K562 (cell line): ENCODE data around the gene PHF5A. TPM values are rescaled to one million over a fixed set of nuclear protein-coding genes. Genes with fewer than 3 reads are reported as not detected.
A peak's percentile ranks its signal among the peaks of the same experiment; 100 is the strongest.

Source experiments
- AFF1 ChIP-seq, 2 experiments: fragments of 450-650 bp; IDR thresholded peaks; 2 replicates each; pipeline ENCODE4 v1.6.1; 2018; ENCODE audit warnings: mild to moderate bottlenecking in 2 of 2, low read depth in 1 of 2; ENCODE audit not compliant: partially characterized antibody in 2 of 2
- CHAMP1 ChIP-seq: fragments of 450-650 bp; IDR thresholded peaks from 2 replicates; pipeline ENCODE4 v1.6.1; 2016; ENCODE audit warnings: mild to moderate bottlenecking
- CREB3L1 ChIP-seq: fragments of 450-650 bp; IDR thresholded peaks from 2 replicates; pipeline ENCODE4 v1.6.1; 2014; ENCODE audit warnings: low read depth, mild to moderate bottlenecking, moderate library complexity, borderline replicate concordance
- KLF13 ChIP-seq: fragments of 450-650 bp; IDR thresholded peaks from 2 replicates; pipeline ENCODE4 v1.6.1; 2016; ENCODE audit warnings: missing genetic modification characterization, low read depth, mild to moderate bottlenecking, missing compliant biosample characterization, moderate library complexity, borderline replicate concordance
- NFIX ChIP-seq: fragments of 250-450 bp; sonication (Bioruptor Pico); IDR thresholded peaks from 2 replicates; pipeline ENCODE4 v1.4.0; 2020; ENCODE audit warnings: low read depth, mild to moderate bottlenecking, moderate library complexity
- SNRNP70 ChIP-seq: fragments of 200-400 bp; formaldehyde crosslinking; optimal IDR thresholded peaks from 2 replicates; pipeline ENCODE3; 2017; ENCODE audit warnings: low read depth, low read length
- ZNF184 ChIP-seq: sonication (generic); formaldehyde crosslinking; IDR thresholded peaks from 2 replicates; pipeline ENCODE4 v1.5.0; 2020; ENCODE audit warnings: missing genetic modification reagents
- ZNF232 ChIP-seq: sonication (generic); formaldehyde crosslinking; IDR thresholded peaks from 2 replicates; pipeline ENCODE4 v1.8.0; 2022; ENCODE audit warnings: mild to moderate bottlenecking, missing genetic modification reagents
- ZNF407 ChIP-seq: fragments of 450-650 bp; IDR thresholded peaks from 2 replicates; pipeline ENCODE4 v1.6.1; 2016; ENCODE audit warnings: low read depth
- polyA plus RNA-seq, 8 experiments: library from polyadenylated mRNA; depleted of rRNA in 4 of 8; stranded (reverse) in 5 of 8; unstranded in 3 of 8; fragments of >200 nt; fragmentation: Nextera tagmentation in 2 of 8; fragmentation: Illumina TruSeq in 1 of 8; extraction: Ambion mirVana in 2 of 8; extraction: Trizol in 1 of 8; gene quantifications; 2 replicates each; pipeline versions ENCODE4 v1.2.1 to v1.2.3, GENCODE V29; 2011 to 2014; ENCODE audit warnings: inconsistent platforms in 1 of 8, missing spikeins in 1 of 8
- total RNA-seq, 7 experiments: library from RNA; depleted of rRNA in 6 of 7; stranded (reverse); fragments of >200 nt in 6 of 7; fragmentation: Illumina TruSeq in 2 of 7; extraction: Trizol in 2 of 7; gene quantifications; 2 replicates each; pipeline versions ENCODE4 v1.2.1 to v1.2.3, GENCODE V29; 2011 to 2021; ENCODE audit warnings: low replicate concordance in 1 of 7

The PHF5A gene
- total and polyA plus RNA-seq, 9 of the 15 experiments (the other 6 are each of a cell fraction or from before 2014, with no cell fraction given): 14.2 to 144 (median 101) TPM

- TF ChIP-seq CHAMP1 (no peak), NFIX (CRISPR knock-in tag) (no peak), ZNF184 (CRISPR knock-in tag) (no peak), SNRNP70 (no peak), AFF1 (IDR thresholded peaks at IDR 0.05; ENCODE audit: low read depth in 1 of 2, partially characterized antibody in 2 of 2) (peak; percentile 14 to 63), ZNF407 (no peak), KLF13 (tag) (no peak; the same call in 1 of the 2 replicates), ZNF232 (CRISPR knock-in tag) (no peak), CREB3L1 (peak; percentile 54; the same call in 1 of the 2 replicates)
These were observed 20.2 kb downstream of the PHF5A start (continued) for GRCh38 chr22:41448189-41448808.
